Glomerular visceral epithelial cell (primary cell): Measurements from ENCODE around the gene RNF217.

Experiments used
- DNase-seq: peaks from one replicate; pipeline ENCODE4 v3.0.0-alpha.2; 2016; ENCODE audit errors: extremely low spot score

The RNF217 gene

GRCh38 chr6:125099211-125100073 lies 137.2 kb downstream of the RNF217 start:
- DNase-seq: peak; percentile 78

- DNase-seq: no peak
Measured at GRCh38 chr6:125100074-125100652, 137.9 kb downstream of the RNF217 start.

GRCh38 chr6:125101128-125101527 lies 138.9 kb downstream of the RNF217 start:
- DNase-seq: no peak

- no peak for DNase-seq
Measured at GRCh38 chr6:125101631-125102030, 139.4 kb downstream of the RNF217 start.

- no peak for DNase-seq
Measured at GRCh38 chr6:125102411-125102810, 140.2 kb downstream of the RNF217 start.

- peak; percentile 58 for DNase-seq
Measured at GRCh38 chr6:125102891-125103290, 140.7 kb downstream of the RNF217 start.

- no peak for DNase-seq
Measured at GRCh38 chr6:125104425-125104824, 142.2 kb downstream of the RNF217 start.

- no peak for DNase-seq
Measured at GRCh38 chr6:125107048-125107447, 144.8 kb downstream of the RNF217 start.

GRCh38 chr6:125107896-125108295 lies 145.7 kb downstream of the RNF217 start:
- no peak for DNase-seq

GRCh38 chr6:125110056-125110455 lies 147.8 kb downstream of the RNF217 start:
- DNase-seq: no peak

- DNase-seq: no peak
Measured at GRCh38 chr6:125111219-125111983, 149.2 kb downstream of the RNF217 start.

- no peak for DNase-seq
Measured at GRCh38 chr6:125112934-125113333, 150.7 kb downstream of the RNF217 start.

GRCh38 chr6:125114248-125114858 lies 152.1 kb downstream of the RNF217 start:
- peak; percentile 56 for DNase-seq

- no peak for DNase-seq
Measured at GRCh38 chr6:125116170-125116569, 153.9 kb downstream of the RNF217 start.

- DNase-seq: no peak
Measured at GRCh38 chr6:125116710-125117109, 154.5 kb downstream of the RNF217 start.

GRCh38 chr6:125117818-125118217 lies 155.6 kb downstream of the RNF217 start:
- peak; percentile 62 for DNase-seq

- no peak for DNase-seq
Measured at GRCh38 chr6:125120054-125120590, 157.9 kb downstream of the RNF217 start.

GRCh38 chr6:125121894-125122293 lies 159.7 kb downstream of the RNF217 start:
- DNase-seq: no peak

- DNase-seq: no peak
Measured at GRCh38 chr6:125123051-125123450, 160.8 kb downstream of the RNF217 start.

GRCh38 chr6:125123468-125124048 lies 161.3 kb downstream of the RNF217 start:
- no peak for DNase-seq

GRCh38 chr6:125124049-125124669 lies 161.9 kb downstream of the RNF217 start:
- peak; percentile 92 for DNase-seq
